Effector memory CD8-positive, alpha-beta T cell (primary cell): ENCODE measurements around the gene TRIM72.

Source experiments
- ATAC-seq: fragments of 150-1000 bp; cut with Tn5 transposase; replicated peaks from 2 replicates; pipeline ENCODE4 v1.10.0; 2021; ENCODE audit warnings: mild to moderate bottlenecking, moderate library complexity
- DNase-seq, 3 experiments: peaks; one replicate each; pipeline ENCODE4 v3.0.0; 2021
- H3K27ac Mint-ChIP-seq, 2 donors: one replicate each; pipeline ENCODE4 v1.8.0; 2022; ENCODE audit warnings: mild to moderate bottlenecking in 2 of 2, mixed read lengths in 2 of 2, moderate library complexity in 2 of 2
- H3K27me3 Mint-ChIP-seq, 2 donors: one replicate each; pipeline ENCODE4 v1.8.0; 2022; ENCODE audit warnings: mixed read lengths in 2 of 2
- H3K36me3 Mint-ChIP-seq: one replicate; pipeline ENCODE4 v1.8.0; 2022; ENCODE audit warnings: mild to moderate bottlenecking, moderate library complexity, mixed read lengths; ENCODE audit not compliant: insufficient read depth
- H3K4me1 Mint-ChIP-seq, 2 donors: one replicate each; pipeline ENCODE4 v1.8.0; 2022; ENCODE audit warnings: low read depth in 2 of 2, mixed read lengths in 2 of 2
- H3K4me3 Mint-ChIP-seq, 2 donors: one replicate each; pipeline ENCODE4 v1.8.0; 2022; ENCODE audit warnings: mild to moderate bottlenecking in 2 of 2, mixed read lengths in 2 of 2, moderate library complexity in 2 of 2
- H3K9me3 Mint-ChIP-seq, 2 donors: one replicate each; pipeline ENCODE4 v1.8.0; 2022; ENCODE audit warnings: mixed read lengths in 2 of 2

The TRIM72 gene

DNA sequence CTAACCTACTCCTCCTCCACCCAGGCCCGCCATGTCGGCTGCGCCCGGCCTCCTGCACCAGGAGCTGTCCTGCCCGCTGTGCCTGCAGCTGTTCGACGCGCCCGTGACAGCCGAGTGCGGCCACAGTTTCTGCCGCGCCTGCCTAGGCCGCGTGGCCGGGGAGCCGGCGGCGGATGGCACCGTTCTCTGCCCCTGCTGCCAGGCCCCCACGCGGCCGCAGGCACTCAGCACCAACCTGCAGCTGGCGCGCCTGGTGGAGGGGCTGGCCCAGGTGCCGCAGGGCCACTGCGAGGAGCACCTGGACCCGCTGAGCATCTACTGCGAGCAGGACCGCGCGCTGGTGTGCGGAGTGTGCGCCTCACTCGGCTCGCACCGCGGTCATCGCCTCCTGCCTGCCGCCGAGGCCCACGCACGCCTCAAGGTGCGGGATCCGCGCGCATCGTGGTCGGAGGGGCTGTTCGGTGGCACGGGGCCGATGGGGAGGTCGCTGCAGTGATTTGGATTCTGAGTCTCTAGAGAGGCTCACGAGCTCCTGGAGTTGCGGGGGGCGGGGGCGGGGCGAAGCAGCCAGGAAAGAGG, 878 bp downstream of the TRIM72 start:
- peaks cover 9% of the 10 kb centered on the region for H3K36me3 Mint-ChIP-seq
- no peak overlapping the region for H3K27ac Mint-ChIP-seq
- H3K4me3 Mint-ChIP-seq: peak overlapping the region; percentile 76 to 84
- no peaks in the 10 kb centered on the region for H3K9me3 Mint-ChIP-seq
- DNase-seq (no peak), ATAC-seq (peak; percentile 44)
- peaks cover 14 to 18% of the 10 kb centered on the region in 2 donors for H3K4me1 Mint-ChIP-seq
- peaks cover 28 to 62% of the 10 kb centered on the region in 2 donors for H3K27me3 Mint-ChIP-seq

DNA sequence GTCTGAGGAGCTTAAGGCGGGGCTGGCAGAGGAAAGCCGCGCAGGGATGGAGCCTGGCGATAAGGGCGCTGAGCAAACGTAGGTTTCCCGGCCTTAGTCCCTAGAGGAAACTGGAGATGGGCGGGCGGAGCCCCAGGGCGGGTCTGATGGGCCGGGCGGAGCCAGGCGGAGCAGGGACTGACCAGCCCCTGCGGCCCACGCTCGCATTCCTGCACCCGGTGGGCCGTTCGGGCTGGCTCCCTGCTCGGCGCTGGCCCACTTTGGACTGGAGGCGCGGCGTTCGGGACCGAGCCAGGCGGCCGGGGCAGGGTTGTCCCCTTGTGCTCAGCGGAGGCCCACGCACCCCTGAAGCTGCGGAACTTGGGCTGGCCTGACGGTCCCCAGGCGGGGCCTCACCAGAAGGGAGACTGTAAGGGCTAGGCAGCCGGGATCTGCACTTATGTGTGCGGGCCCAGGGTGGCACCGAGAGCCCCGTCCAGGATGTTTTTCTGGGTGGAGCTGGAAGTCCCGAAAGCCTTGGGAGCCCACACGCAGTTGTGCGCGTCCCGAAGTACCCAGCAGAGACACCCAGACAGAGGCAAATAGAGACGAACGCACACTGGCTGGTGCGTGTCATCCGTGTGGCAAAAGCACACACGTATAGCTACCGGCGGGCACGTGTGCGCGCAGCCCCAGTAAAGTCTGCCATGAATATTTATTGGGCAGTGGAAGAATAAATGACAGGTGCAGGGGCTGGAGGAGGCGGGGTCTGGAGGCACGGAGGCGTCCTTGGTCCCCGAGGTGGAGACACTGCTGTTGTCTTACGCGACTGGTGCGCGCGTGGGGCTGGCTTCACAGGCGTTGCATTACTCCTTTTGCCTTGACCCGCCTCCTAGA, 1.6 kb downstream of the TRIM72 start:
- H3K27ac Mint-ChIP-seq: no peak overlapping the region
- ATAC-seq (peak; percentile 59), DNase-seq (no peak)
- peak overlapping the region; percentile 76 to 84 for H3K4me3 Mint-ChIP-seq
- H3K36me3 Mint-ChIP-seq: peaks cover 5% of the 10 kb centered on the region
- H3K9me3 Mint-ChIP-seq: no peaks in the 10 kb centered on the region
- peaks cover 28 to 66% of the 10 kb centered on the region in 2 donors for H3K27me3 Mint-ChIP-seq
- H3K4me1 Mint-ChIP-seq: peaks cover 14 to 18% of the 10 kb centered on the region in 2 donors

- H3K4me3 Mint-ChIP-seq: peak within 1 kb of the TSS; percentile 76 to 84
- H3K27me3 Mint-ChIP-seq: peaks cover 39 to 76% of the 10 kb centered on the region in 2 donors
- ATAC-seq (peak; percentile 37), DNase-seq (no peak)
- H3K36me3 Mint-ChIP-seq: peaks cover 8% of the 10 kb centered on the region
- no peak within 1 kb of the TSS for H3K27ac Mint-ChIP-seq
- peaks cover 14 to 20% of the 10 kb centered on the region in 2 donors for H3K4me1 Mint-ChIP-seq
- no peaks in the 10 kb centered on the region for H3K9me3 Mint-ChIP-seq
Observed at GRCh38 chr16:31216422-31217135, 2.7 kb downstream of the TRIM72 start, which contains the start of gene PYDC1. Gene PYDC1, minus strand, starts transcription at chr16:31217135. Its CDS starts 107 bp downstream, at chr16:31217028.

DNA sequence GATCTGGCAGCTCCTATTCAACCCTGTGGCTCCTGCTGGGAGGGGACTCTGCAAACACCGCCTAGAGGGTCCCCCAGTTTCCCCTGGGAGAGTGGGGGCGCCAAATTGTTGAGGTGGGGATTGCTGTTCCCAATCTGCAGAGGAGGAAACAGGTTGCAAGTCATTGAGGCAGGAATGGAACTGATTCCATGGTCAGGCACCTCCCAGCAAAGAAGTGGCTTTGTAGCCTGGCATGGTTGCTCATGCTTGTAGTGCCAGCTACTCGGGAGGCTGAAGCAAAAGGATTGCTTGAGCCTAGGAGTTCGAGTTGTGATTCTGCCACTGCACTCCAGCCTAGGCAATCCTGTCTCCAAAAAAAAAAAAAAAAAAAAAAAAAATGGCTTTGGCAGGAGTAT, 3.2 kb downstream of the TRIM72 start:
- no peak for ATAC-seq
- H3K36me3 Mint-ChIP-seq: peaks cover 8% of the 10 kb centered on the region
- DNase-seq: no peak
- no peak overlapping the region for H3K27ac Mint-ChIP-seq
- peaks cover 18 to 22% of the 10 kb centered on the region in 2 donors for H3K4me1 Mint-ChIP-seq
- H3K27me3 Mint-ChIP-seq: peaks cover 42 to 82% of the 10 kb centered on the region in 2 donors
- no peaks in the 10 kb centered on the region for H3K9me3 Mint-ChIP-seq
- H3K4me3 Mint-ChIP-seq: peak overlapping the region; percentile 76 to 84

DNA sequence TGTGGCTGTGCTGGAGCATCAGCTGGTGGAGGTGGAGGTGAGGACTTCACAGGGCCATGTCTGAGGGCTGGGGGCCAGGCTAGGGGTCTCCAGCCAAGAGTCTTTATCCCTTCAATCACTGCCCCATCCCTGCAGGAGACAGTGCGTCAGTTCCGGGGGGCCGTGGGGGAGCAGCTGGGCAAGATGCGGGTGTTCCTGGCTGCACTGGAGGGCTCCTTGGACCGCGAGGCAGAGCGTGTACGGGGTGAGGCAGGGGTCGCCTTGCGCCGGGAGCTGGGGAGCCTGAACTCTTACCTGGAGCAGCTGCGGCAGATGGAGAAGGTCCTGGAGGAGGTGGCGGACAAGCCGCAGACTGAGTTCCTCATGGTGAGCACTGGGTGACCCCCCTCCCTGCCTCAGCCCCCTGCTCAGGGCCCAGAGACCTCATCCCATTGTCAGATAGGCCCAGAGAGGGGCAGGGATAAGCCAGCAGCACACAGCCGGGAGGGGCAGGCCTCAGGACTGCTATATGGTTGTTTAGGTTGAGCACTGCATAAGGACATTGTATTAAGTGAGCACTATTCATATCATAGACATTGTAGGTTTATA, 5.3 kb downstream of the TRIM72 start:
- Mint-ChIP-seq H3K27ac (no peak overlapping the region), H3K27me3 (peaks cover 42 to 68% of the 10 kb centered on the region in 2 donors)
- ATAC-seq: no peak

DNA sequence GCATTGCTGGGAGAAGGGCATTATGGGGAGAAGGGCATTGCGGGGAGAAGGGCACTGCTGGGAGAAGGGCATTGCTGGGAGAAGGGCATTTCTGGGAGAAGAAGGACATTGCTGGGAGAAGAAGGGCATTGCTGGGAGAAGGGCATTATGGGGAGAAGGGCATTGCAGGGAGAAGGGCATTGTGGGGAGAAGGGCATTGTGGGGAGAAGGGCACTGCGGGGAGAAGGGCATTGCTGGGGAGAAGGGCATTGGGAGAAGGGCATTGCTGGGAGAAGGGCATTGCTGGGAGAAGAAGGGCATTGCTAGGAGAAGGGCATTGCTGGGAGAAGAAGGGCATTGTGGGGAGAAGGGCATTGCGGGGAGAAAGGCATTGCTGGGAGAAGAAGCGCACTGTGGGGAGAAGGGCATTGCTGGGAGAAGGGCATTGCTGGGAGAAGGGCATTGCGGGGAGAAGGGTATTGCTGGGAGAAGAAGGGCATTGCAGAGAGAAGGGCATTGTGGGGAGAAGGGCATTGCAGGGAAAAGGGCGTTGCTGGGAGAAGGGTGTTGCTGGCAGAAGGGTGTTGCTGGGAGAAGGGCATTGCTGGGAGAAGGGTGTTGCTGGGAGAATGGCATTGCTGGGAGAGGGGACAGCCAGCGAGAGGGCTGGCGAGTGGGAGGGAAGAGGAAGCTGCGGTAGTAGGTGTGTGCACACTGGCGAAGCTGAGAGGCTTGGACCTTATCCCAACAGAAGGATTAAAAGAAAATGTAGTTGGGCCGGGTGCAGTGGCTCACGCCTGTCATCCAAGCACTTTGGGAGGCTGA, 7.6 kb downstream of the TRIM72 start:
- no peak for ATAC-seq
- H3K4me3 Mint-ChIP-seq: no peak overlapping the region
- DNase-seq: no peak
- peaks cover 8 to 13% of the 10 kb centered on the region in 2 donors for H3K4me1 Mint-ChIP-seq
- no peak overlapping the region for H3K27ac Mint-ChIP-seq
- peaks cover 10% of the 10 kb centered on the region for H3K36me3 Mint-ChIP-seq
- H3K27me3 Mint-ChIP-seq: peaks cover 33 to 50% of the 10 kb centered on the region in 2 donors
- H3K9me3 Mint-ChIP-seq: no peaks in the 10 kb centered on the region

More for the DNA sequence above, 5.3 kb downstream of the TRIM72 start:
- Mint-ChIP-seq H3K4me1 (peaks cover 18 to 22% of the 10 kb centered on the region in 2 donors), H3K36me3 (peaks cover 10% of the 10 kb centered on the region), H3K9me3 (no peaks in the 10 kb centered on the region), H3K4me3 (no peak overlapping the region)
- no peak for DNase-seq

GRCh38 chr16:31223044-31223443, 9.1 kb downstream of the TRIM72 start:
- peaks cover 7% of the 10 kb centered on the region for H3K36me3 Mint-ChIP-seq
- no peak overlapping the region for H3K27ac Mint-ChIP-seq
- H3K4me3 Mint-ChIP-seq: no peak overlapping the region
- peaks cover 28 to 37% of the 10 kb centered on the region in 2 donors for H3K27me3 Mint-ChIP-seq
- peaks cover 4 to 6% of the 10 kb centered on the region in 2 donors for H3K4me1 Mint-ChIP-seq
- no peak for ATAC-seq
- DNase-seq: no peak
- H3K9me3 Mint-ChIP-seq: no peaks in the 10 kb centered on the region

DNA sequence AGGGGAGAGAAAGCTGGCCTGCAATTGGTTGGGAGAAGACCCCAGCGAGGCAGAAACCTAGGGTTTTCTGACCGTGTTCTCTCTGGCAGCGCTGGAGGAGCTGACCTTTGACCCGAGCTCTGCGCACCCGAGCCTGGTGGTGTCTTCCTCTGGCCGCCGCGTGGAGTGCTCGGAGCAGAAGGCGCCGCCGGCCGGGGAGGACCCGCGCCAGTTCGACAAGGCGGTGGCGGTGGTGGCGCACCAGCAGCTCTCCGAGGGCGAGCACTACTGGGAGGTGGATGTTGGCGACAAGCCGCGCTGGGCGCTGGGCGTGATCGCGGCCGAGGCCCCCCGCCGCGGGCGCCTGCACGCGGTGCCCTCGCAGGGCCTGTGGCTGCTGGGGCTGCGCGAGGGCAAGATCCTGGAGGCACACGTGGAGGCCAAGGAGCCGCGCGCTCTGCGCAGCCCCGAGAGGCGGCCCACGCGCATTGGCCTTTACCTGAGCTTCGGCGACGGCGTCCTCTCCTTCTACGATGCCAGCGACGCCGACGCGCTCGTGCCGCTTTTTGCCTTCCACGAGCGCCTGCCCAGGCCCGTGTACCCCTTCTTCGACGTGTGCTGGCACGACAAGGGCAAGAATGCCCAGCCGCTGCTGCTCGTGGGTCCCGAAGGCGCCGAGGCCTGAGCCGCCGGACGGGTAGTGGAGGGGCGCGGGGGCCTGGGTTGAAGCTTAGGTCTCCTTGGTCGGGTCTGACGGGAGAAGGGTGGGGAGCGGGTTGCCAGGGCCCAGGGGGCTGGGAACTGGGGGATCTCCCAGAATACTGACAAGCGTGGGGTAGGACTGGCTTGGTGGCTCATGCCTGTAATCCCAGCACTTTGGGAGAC, 10.4 kb downstream of the TRIM72 start:
- DNase-seq: no peak
- H3K27ac Mint-ChIP-seq: no peak overlapping the region
- no peak overlapping the region for H3K4me3 Mint-ChIP-seq
- peaks cover 15 to 30% of the 10 kb centered on the region in 2 donors for H3K27me3 Mint-ChIP-seq
- no peaks in the 10 kb centered on the region for H3K9me3 Mint-ChIP-seq
- H3K36me3 Mint-ChIP-seq: peaks cover 5% of the 10 kb centered on the region
- ATAC-seq: no peak
- peaks cover 4% of the 10 kb centered on the region in 2 donors for H3K4me1 Mint-ChIP-seq

DNA sequence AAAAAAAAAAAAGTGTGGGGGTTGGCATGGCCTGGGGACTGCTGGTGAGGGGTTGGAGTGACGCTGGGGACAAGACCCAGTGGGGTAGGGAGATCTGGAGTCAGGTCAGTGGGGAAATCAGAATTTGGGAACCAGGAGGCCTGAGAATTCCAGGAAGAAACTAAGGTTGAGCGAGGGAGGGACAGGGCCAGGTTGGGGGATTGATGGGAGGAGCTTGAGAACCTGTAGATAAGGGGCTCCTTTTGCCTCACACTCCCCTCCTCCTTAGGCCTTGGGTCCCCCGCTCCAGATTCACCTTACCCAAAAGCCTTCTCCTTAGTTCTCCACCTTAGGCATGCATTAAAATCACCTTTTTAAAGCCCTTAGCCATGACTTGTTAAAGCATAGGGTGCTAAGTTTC, 11.3 kb downstream of the TRIM72 start:
- no peak overlapping the region for H3K4me3 Mint-ChIP-seq
- H3K9me3 Mint-ChIP-seq: no peaks in the 10 kb centered on the region
- DNase-seq: no peak
- peaks cover 15 to 25% of the 10 kb centered on the region in 2 donors for H3K27me3 Mint-ChIP-seq
- no peak for ATAC-seq
- H3K4me1 Mint-ChIP-seq: peaks cover 4% of the 10 kb centered on the region in 2 donors
- peaks cover 5% of the 10 kb centered on the region for H3K36me3 Mint-ChIP-seq
- H3K27ac Mint-ChIP-seq: no peak overlapping the region

DNA sequence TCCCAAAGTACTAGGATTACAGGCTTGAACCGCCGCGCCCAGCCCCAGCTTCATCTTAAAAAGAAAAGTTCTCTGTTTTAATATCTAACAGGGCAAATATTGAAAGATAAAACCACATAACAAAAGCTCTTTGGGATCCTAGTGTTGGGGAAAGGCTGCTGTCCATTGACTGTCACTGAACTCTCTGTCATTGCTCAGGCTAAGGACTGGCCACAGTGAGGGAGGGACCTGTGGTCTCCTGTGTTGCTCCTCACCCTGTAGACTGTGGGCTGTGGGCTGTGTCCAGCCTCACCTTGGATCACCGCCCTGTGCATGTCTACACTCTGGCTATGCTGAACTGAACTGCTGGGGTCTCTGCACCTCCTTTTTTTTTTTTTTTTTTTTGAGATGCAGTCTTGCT, 14.3 kb downstream of the TRIM72 start:
- Mint-ChIP-seq H3K27me3 (peaks cover 0 to 6% of the 10 kb centered on the region in 2 donors), H3K4me1 (no peaks in the 10 kb centered on the region), H3K36me3 (peaks cover 2% of the 10 kb centered on the region), H3K9me3 (no peaks in the 10 kb centered on the region), H3K4me3 (no peak overlapping the region), H3K27ac (no peak overlapping the region)
- no peak for DNase-seq
- no peak for ATAC-seq

DNA sequence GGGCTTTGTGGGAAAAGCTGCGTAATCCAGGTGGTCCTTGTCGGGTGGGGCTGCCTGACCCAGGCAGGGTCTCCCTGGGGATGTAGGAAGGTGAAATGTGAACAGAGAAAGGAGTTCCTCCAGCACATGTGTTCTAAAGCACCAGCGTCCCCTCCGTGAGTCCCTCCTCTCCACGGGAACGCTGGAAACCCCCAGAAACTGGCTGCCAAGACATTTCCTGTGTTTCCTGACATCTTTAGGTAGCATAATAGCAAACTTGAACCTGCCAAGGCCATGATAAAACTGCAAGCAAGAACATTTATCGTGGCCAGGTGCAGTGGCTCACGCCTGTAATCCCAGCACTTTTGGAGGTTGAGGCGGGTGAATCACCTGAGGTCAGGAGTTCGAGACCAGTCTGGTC, 15.6 kb downstream of the TRIM72 start:
- Mint-ChIP-seq H3K27ac (no peak overlapping the region), H3K36me3 (no peaks in the 10 kb centered on the region), H3K4me3 (no peak overlapping the region), H3K27me3 (peaks cover 0 to 6% of the 10 kb centered on the region in 2 donors), H3K4me1 (no peaks in the 10 kb centered on the region), H3K9me3 (no peaks in the 10 kb centered on the region)
- DNase-seq (no peak), ATAC-seq (no peak)

GRCh38 chr16:31238041-31238440, 24.1 kb downstream of the TRIM72 start:
- no peak for ATAC-seq

More at GRCh38 chr16:31238041-31238440, 24.1 kb downstream of the TRIM72 start:
- peak overlapping the region in 1 of 2 donors; percentile 22 for H3K27ac Mint-ChIP-seq
- DNase-seq: no peak
- no peaks in the 10 kb centered on the region for H3K36me3 Mint-ChIP-seq
- peaks cover 0 to 2% of the 10 kb centered on the region in 2 donors for H3K4me1 Mint-ChIP-seq
- no peaks in the 10 kb centered on the region for H3K9me3 Mint-ChIP-seq
- H3K4me3 Mint-ChIP-seq: no peak overlapping the region
- no peaks in the 10 kb centered on the region for H3K27me3 Mint-ChIP-seq
